GM19324 (cell line): Measurements from ENCODE around the gene ASPN.
"Not testable (repeated sequence)": the region's sequence is repeated elsewhere in the genome, so short reads cannot be mapped to it uniquely, and the experiment has no call there.

ENCODE experiments used
- ATAC-seq: cut with Tn5 transposase; IDR thresholded peaks from one replicate; pipeline ENCODE4 v1.9.1; 2021; ENCODE audit warnings: mild to moderate bottlenecking, moderate library complexity; ENCODE audit not compliant: unreplicated experiment, low FRiP score

ASPN gene

DNA sequence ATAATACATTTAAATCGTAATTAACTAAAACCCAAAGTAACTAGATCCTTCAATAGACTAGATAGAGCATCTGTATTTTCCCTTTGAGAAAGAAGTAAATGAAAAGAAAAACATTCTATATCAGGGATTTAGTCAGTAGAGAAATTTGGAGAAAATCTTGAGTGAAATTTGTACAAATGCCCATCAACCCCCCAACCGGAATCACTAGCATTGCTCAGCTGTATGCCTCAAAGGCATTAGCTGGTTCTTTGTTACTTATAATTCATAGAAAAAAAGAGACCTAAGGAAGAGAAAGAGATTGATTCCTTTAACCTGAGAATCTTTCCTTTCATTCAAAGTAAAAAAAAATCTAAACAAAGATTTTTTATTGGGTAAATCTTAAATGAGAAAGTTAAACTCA is 58.7 kb downstream of the ASPN start:
- ATAC-seq = no peak

DNA sequence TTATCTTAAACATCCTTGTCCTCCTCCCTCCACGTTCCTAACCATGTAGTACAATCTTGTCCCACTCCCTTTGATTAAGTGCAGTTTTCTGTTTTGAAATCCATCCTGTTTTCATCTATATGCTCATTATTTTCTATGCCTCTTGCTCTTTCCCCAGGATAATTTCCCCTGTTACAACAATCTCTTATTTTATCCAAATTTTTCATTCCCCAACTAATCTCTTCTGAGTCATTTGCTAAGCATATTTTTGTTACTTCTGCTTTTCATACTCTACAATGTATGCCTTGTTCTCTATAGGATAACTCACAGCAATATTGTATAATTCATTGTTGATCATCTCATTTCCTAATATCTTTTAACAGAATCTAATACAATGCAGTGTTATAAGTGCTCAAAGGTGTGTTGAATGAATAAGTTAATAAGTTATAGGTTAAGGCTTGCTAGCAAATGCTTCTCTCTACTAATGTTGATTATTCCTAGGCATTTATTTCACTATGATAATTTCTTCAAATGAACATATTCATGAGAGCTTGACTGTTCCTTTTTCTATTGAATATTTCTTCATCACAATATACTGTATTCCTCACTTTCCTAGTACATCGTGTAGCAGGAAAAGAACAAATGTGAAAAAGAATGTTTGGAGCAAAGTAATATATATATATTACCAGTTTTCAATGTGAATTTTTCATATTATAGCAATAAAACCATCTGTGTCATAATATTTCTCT is 59.5 kb downstream of the ASPN start:
- ATAC-seq = no peak

- ATAC-seq = no peak
Observed at GRCh38 chr9:92414566-92414965, 67.7 kb downstream of the ASPN start.

DNA sequence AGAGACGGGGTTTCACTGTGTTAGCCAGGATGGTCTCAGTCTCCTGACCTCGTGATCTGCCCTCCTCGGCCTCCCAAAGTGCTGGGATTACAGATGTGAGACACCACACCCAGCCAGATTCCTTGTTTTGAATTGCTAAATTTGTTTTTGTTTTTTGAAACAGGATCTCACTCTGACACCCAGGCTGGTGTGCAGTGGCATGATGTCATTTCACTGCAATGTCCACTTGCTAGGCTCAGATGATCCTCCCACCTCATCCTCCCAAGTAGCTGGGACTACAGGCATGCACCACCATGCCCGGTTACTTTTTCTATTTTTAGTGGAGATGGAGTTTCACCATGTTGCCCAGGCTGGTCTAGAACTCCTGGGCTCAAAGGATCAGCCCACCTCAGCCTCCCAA is 71.1 kb downstream of the ASPN start:
- not testable (repeated sequence) for ATAC-seq

- no peak for ATAC-seq
Observed at GRCh38 chr9:92408747-92409478, 73.4 kb downstream of the ASPN start.

GRCh38 chr9:92407818-92408217 is 74.5 kb downstream of the ASPN start:
- no peak for ATAC-seq

- no peak for ATAC-seq
Observed at GRCh38 chr9:92406477-92406876, 75.8 kb downstream of the ASPN start.
